ENCODE data around the gene PDK2.

- TF ChIP-seq CTCF (conservative IDR thresholded peaks at IDR 0.05; ENCODE audit: low read depth, low read length) = peak; percentile 96
- no peak for TF ChIP-seq EZH2 (IDR thresholded peaks at IDR 0.05; ENCODE audit: low read length, unreplicated experiment)
- no peak for TF ChIP-seq EZH2phosphoT487 (IDR thresholded peaks at IDR 0.05; ENCODE audit: borderline replicate concordance, low read length)
These were observed 853 bp upstream of the PDK2 start for GRCh38 chr17:50094243-50094752.
